ENCODE results near the gene SPATA24. TPM values are rescaled to one million over a fixed set of nuclear protein-coding genes. Genes with fewer than 3 reads are reported as not detected.
"Not testable (repeated sequence)": the region's sequence is repeated elsewhere in the genome, so short reads cannot be mapped to it uniquely, and the experiment has no call there.

Gene SPATA24
- total and polyA plus RNA-seq, 8 donors = 3.6 to 10.3 (median 8.4) TPM

GRCh38 chr5:139446956-139447779 lies 43.3 kb upstream of the SPATA24 start:
- Histone ChIP-seq H3K4me3 (no peak overlapping the region), H3K27ac (no peak overlapping the region)
- no peak for ATAC-seq

GRCh38 chr5:139445325-139446170 lies 41.7 kb upstream of the SPATA24 start:
- TF ChIP-seq CTCF (IDR thresholded peaks at IDR 0.05) = no peak
- H3K27ac ChIP-seq = no peak overlapping the region
- peak in 1 of 4 donors; percentile 44 for DNase-seq

More at GRCh38 chr5:139446956-139447779, 43.3 kb upstream of the SPATA24 start:
- intact Hi-C loops (cut with DNase I) = no loop called here
- Histone ChIP-seq H3K9me3 (no peaks in the 10 kb centered on the region), H3K4me1 (peaks cover 0 to 10% of the 10 kb centered on the region in 2 donors), H3K36me3 (peaks cover 0 to 6% of the 10 kb centered on the region in 2 donors), H3K27me3 (no peaks in the 10 kb centered on the region)
- DNase-seq = no peak
- no peak for TF ChIP-seq CTCF (IDR thresholded peaks at IDR 0.05)

GRCh38 chr5:139443831-139444453 lies 40.1 kb upstream of the SPATA24 start:
- DNase-seq = no peak
- no peak for TF ChIP-seq CTCF (IDR thresholded peaks at IDR 0.05)
- H3K4me3 ChIP-seq = no peak overlapping the region
- no peaks in the 10 kb centered on the region for H3K27me3 ChIP-seq
- no peaks in the 10 kb centered on the region for H3K9me3 ChIP-seq
- peaks cover 0 to 16% of the 10 kb centered on the region in 2 donors for H3K4me1 ChIP-seq
- H3K27ac ChIP-seq = no peak overlapping the region
- intact Hi-C loops (cut with DNase I) = no loop called here
- H3K36me3 ChIP-seq = peaks cover 0 to 6% of the 10 kb centered on the region in 2 donors
- ATAC-seq = no peak

More at GRCh38 chr5:139445325-139446170, 41.7 kb upstream of the SPATA24 start:
- Histone ChIP-seq H3K9me3 (no peaks in the 10 kb centered on the region), H3K4me3 (no peak overlapping the region), H3K27me3 (no peaks in the 10 kb centered on the region), H3K4me1 (peaks cover 0 to 10% of the 10 kb centered on the region in 2 donors), H3K36me3 (peaks cover 0 to 6% of the 10 kb centered on the region in 2 donors)
- peak; percentile 67 for ATAC-seq
- intact Hi-C loops (cut with DNase I) = no loop called here

- H3K27me3 ChIP-seq; H3K4me3 ChIP-seq; intact Hi-C loops (cut with DNase I); H3K27ac ChIP-seq; H3K9me3 ChIP-seq; DNase-seq; H3K36me3 ChIP-seq; ATAC-seq: not testable (repeated sequence)
- peaks cover 5 to 21% of the 10 kb centered on the region in 2 donors for H3K4me1 ChIP-seq
Measured at GRCh38 chr5:139440416-139440815, 36.5 kb upstream of the SPATA24 start.

GRCh38 chr5:139439013-139439903 lies 35.4 kb upstream of the SPATA24 start, which contains the start of gene DNAJC18:
Gene DNAJC18, minus strand, starts transcription at chr5:139439525. Its CDS starts 80 bp downstream, at chr5:139439445.
- Histone ChIP-seq H3K9me3 (no peaks in the 10 kb centered on the region), H3K27me3 (no peaks in the 10 kb centered on the region), H3K36me3 (no peaks in the 10 kb centered on the region), H3K4me3 (peak within 1 kb of the TSS; percentile 71 to 83), H3K4me1 (peaks cover 5 to 21% of the 10 kb centered on the region in 2 donors), H3K27ac (peak within 1 kb of the TSS; percentile 95 to 96)
- intact Hi-C loops (cut with DNase I) = no loop called here
- no peak for TF ChIP-seq CTCF (IDR thresholded peaks at IDR 0.05)
- DNase-seq (peak; percentile 87 to 98 (median 94)), ATAC-seq (peak; percentile 100)

All from left lung (tissue), 10 donors.